ENCODE measurements around the gene ZNF197.

Gene ZNF197

DNA sequence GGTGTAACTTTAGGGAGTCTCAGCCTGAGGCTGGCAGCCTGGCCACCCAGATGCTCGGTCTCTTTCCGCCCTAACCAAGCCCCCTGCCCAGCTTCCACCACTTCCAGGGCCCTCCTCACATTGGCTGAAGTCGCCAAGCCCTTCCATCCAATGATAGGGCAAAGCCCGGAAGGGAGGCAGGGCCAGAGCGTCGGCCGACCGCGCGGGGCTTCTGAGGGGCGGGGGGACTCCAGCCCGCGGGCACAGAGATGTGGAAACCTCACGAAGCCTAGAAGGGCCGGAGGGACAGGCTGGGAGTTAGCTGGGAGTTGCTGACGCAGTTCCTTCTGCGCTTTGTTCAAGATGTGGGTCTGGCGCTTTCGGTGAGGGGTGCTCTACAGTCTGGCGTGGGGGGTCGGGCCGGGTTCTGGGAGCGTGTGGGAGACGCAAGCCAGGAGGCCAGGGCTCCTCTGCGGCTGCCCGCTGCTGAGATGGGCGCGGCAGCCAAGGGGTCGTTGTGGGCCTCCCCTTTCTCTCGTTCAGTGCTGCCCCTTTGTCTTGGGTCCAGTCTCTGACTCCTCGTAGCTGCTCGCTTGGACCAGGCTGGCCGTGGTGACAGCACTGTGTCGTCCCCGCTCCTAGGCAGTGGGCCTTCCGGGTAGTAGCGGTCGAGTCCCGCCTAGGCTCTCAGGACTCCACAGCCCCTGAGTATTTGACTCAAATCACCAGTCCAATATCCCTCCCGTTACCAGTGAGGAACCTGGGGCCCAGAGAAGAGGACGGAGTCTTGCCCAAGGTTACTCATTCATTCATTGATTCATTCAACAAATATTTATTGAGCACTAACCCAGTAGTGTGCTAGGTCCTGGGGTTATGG, 40.0 kb upstream of the ZNF197 start, which contains the start of gene ZNF660:
Gene ZNF660, plus strand, starts transcription at position 319 of the 856 bp plus-strand sequence. CDS start 9,230 bp downstream, outside the sequence.
- Histone ChIP-seq H3K9me3 (peaks cover 0 to 4% (median 0%) of the 10 kb centered on the region in 3 donors), H3K36me3 (peaks cover 27 to 30% (median 29%) of the 10 kb centered on the region in 3 donors), H3K27me3 (no peaks in the 10 kb centered on the region), H3K4me1 (peaks cover 0 to 20% (median 14%) of the 10 kb centered on the region in 4 donors), H3K27ac (peak within 1 kb of the TSS; percentile 74 to 83), H3K4me3 (peak within 1 kb of the TSS; percentile 69 to 73)
- peak; percentile 52 to 80 for DNase-seq
- intact Hi-C loops (cut with DNase I; ENCODE audit: low total_unique reads), result loop anchor here (5.0 kb wide), 1 partner anchor 37 kb away; no protein-coding TSS in a partner anchor
- TF ChIP-seq, protein P1, sequence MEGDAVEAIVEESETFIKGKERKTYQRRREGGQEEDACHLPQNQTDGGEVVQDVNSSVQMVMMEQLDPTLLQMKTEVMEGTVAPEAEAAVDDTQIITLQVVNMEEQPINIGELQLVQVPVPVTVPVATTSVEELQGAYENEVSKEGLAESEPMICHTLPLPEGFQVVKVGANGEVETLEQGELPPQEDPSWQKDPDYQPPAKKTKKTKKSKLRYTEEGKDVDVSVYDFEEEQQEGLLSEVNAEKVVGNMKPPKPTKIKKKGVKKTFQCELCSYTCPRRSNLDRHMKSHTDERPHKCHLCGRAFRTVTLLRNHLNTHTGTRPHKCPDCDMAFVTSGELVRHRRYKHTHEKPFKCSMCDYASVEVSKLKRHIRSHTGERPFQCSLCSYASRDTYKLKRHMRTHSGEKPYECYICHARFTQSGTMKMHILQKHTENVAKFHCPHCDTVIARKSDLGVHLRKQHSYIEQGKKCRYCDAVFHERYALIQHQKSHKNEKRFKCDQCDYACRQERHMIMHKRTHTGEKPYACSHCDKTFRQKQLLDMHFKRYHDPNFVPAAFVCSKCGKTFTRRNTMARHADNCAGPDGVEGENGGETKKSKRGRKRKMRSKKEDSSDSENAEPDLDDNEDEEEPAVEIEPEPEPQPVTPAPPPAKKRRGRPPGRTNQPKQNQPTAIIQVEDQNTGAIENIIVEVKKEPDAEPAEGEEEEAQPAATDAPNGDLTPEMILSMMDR (IDR thresholded peaks at IDR 0.05), result no peak

- Histone ChIP-seq H3K27me3 (no peaks in the 10 kb centered on the region), H3K9me3 (peaks cover 0 to 95% (median 52%) of the 10 kb centered on the region in 3 donors), H3K27ac (no peak overlapping the region), H3K36me3 (peaks cover 62 to 96% (median 89%) of the 10 kb centered on the region in 3 donors), H3K4me3 (no peak overlapping the region), H3K4me1 (no peaks in the 10 kb centered on the region)
- DNase-seq, result no peak
- TF ChIP-seq, protein P1 (IDR thresholded peaks at IDR 0.05), result no peak
- intact Hi-C loops (cut with DNase I; ENCODE audit: low total_unique reads), result no loop called here
These were observed 28.2 kb upstream of the ZNF197 start for GRCh38 chr3:44596621-44597020.

- TF ChIP-seq, protein P1 (IDR thresholded peaks at IDR 0.05), result no peak
These were observed 23.1 kb upstream of the ZNF197 start for GRCh38 chr3:44601749-44602148.

DNA sequence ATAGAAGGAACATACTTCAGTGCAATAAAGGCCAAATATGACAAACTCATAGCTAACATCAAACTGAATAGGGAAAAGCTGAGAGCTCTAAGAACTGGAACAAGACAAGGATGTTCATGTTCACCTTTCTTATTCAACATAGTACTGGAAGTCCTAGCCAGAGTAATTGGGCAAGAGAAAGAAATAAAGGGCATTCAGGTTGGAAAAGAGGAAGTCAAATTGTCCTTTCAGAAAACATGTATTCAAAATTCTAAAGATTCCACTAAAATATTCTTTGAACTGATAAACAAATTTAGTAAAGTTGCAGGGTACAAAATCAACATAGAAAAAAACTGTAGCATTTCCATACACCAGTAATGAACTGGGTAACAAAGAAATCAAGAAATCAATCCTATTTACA, 12.2 kb upstream of the ZNF197 start:
- TF ChIP-seq, protein P1 (IDR thresholded peaks at IDR 0.05), result no peak
- Histone ChIP-seq H3K4me3 (no peak overlapping the region), H3K27ac (no peak overlapping the region), H3K4me1 (no peaks in the 10 kb centered on the region), H3K9me3 (peaks cover 0 to 27% (median 3%) of the 10 kb centered on the region in 3 donors), H3K36me3 (peaks cover 0 to 16% (median 9%) of the 10 kb centered on the region in 3 donors), H3K27me3 (no peaks in the 10 kb centered on the region)
- no peak for DNase-seq
- intact Hi-C loops (cut with DNase I; ENCODE audit: low total_unique reads), result no loop called here

More at GRCh38 chr3:44601749-44602148, 23.1 kb upstream of the ZNF197 start:
- H3K4me1 ChIP-seq, result no peaks in the 10 kb centered on the region
- intact Hi-C loops (cut with DNase I; ENCODE audit: low total_unique reads), result no loop called here
- H3K36me3 ChIP-seq, result peaks cover 21 to 64% (median 59%) of the 10 kb centered on the region in 3 donors
- DNase-seq, result no peak
- H3K9me3 ChIP-seq, result peaks cover 0 to 77% (median 23%) of the 10 kb centered on the region in 3 donors
- H3K27ac ChIP-seq, result no peak overlapping the region
- no peaks in the 10 kb centered on the region for H3K27me3 ChIP-seq
- H3K4me3 ChIP-seq, result no peak overlapping the region

- no peak for DNase-seq
- TF ChIP-seq, protein P1 (IDR thresholded peaks at IDR 0.05), result no peak
- intact Hi-C loops (cut with DNase I; ENCODE audit: low total_unique reads), result loop anchor here (10.0 kb wide), 1 partner anchor 304 kb away; no protein-coding TSS in a partner anchor
These were observed 3.9 kb downstream of the ZNF197 start for GRCh38 chr3:44628716-44629115.

More at GRCh38 chr3:44628716-44629115, 3.9 kb downstream of the ZNF197 start:
- Histone ChIP-seq H3K4me1 (peaks cover 0 to 13% (median 10%) of the 10 kb centered on the region in 4 donors), H3K9me3 (no peaks in the 10 kb centered on the region), H3K27ac (no peak overlapping the region), H3K4me3 (no peak overlapping the region), H3K36me3 (peaks cover 40 to 47% (median 46%) of the 10 kb centered on the region in 3 donors), H3K27me3 (no peaks in the 10 kb centered on the region)
